Erythroblast (primary cell): ENCODE data around the gene PCSK7.
A peak's percentile ranks its signal among the peaks of the same experiment; 100 is the strongest.
"Not testable (repeated sequence)": the region's sequence is repeated elsewhere in the genome, so short reads cannot be mapped to it uniquely, and the experiment has no call there.

Source experiments
- DNase-seq, 2 experiments: peaks; one replicate each; lab custom pipeline; 2025; lab: John Stamatoyannopoulos, UW
- GATA1 ChIP-seq: IDR thresholded peaks from 2 replicates; pipeline ENCODE4 v1.6.1; 2011; ENCODE audit warnings: low read depth, mild to moderate bottlenecking, control low read depth, low read length, moderate library complexity
- POLR2A ChIP-seq: IDR thresholded peaks from 2 replicates; pipeline ENCODE4 v1.6.1; 2011; ENCODE audit warnings: mild to moderate bottlenecking, low read length

PCSK7 gene

DNA sequence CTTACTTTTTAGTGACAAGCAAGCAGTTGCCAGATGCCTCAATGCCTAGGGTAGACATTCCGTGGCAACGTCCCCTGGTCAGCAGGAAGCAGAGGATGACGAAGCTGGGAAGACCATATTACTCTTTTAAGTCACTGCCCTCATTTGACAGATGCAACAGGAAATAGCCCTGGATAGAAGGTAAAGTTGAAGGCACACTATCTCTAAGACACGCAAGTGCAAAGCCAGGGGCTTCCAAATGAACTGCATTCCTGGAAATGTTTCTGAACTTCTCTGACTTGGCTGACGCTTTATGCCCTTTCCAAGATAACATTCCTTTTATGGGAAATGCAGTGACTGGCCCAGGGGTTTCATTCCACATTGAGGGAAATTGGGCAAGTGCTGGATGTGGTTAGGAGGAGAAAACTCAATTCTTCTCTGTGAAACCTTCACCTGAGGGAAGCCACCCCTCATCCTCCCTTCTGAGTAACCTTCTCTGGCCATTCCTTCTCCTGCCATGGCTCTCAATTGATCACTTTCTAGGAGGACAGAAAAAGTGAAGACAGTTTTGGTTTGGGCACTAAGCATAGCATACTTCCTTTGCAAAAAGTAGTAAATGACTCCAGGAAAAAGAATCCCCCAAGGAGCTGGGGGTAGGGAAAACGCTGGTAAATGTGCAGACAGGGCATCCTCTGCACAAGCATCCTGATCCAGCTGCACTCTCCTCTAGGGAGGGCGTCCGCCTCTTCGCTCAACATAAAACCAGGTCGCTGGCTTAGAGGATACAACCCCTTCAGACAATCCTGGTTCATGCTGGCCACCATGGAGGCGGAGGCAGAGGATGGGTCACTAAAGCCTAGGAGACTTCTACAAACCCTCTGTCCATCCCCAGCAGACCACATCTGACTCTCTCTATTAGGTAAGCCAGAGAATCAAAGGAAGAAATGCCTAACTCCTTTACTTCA lies 14.5 kb downstream of the PCSK7 start:
- DNase-seq, result no peak
- no peak for TF ChIP-seq GATA1
- TF ChIP-seq POLR2A, result no peak

DNA sequence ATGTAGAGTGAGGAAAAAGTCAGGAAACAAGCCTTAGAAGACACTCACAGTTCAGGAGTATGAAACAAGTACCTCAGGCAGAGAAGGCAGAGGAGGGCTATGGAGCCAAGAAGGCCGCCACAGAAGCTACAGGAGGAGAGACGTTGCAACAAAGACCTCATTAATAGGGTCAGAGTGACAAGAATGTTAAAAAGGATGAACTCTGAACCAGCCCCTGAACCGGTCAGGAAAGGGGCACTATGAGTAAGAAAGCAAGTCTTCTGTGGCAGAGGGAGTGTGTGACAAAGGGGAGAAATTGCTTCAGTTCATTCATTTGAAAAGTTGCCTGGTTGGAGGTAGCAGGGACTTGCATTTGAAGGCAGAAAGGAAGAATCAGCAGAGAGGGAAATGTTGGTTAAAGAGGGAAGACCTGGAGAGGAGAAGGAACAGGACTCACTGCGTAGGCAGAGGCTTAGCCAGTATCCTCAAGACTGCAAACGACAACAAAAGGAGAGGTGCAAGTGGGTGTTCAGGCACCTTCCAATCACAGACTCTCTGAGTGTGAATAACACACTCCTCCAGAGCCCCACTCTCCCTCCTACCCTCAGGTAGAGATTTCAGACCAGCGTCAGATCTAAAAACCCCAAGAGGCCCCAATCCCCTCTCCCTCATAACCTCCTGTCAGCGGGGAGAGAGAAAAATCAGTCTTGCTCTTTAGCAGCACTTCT lies 17.3 kb downstream of the PCSK7 start:
- DNase-seq, result no peak
- TF ChIP-seq POLR2A, result no peak
- no peak for TF ChIP-seq GATA1

DNA sequence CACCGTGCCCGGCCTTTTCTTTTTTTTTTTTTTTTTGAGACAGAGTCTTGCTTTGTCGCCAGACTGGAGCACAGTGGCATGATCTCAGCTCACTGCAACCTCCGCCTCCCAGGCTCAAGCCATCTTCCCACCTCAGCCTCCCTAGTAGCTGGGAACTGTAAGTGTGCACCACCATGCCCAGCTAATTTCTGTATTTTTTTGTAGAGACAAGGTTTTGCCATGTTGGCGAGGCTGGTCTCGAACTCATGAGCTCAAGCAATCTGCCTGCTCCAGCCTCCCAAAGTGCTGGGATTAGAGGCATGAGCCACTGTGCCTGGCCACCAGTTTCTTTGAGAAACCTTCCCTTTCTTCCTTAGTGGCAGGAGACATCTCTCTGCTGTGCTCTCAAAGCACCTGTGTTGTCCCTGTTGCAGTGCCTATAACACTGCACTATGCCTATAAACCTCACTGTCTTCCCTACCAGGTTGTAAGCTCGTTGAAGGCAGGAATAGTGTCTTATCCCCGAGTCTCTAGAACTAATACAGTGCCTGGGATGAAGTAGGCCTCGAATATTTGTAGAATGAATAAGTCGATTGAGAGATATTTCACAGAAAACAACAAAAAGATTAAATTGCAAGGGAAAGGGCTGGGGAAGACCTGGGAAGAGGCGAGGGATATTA lies 19.0 kb downstream of the PCSK7 start:
- TF ChIP-seq POLR2A (no peak), GATA1 (no peak)
- no peak for DNase-seq

DNA sequence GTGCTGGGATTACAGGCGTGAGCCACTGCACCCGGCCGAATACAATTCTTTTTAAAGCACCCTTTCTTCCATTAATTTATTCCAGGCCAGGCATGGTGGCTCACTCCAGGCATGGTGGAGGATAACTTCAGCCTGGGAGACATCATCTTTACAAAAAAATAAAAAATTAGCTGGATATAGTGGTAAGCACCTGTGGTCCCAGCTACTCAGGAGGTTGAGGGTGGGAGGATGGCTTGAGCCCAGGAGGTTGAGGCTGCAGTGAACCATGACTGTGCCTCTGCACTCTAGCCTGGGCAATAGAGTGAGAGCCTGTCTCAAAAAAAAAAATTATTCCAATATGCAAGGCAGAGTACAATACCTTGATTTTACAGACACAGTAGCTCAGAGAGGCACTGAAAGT lies 21.3 kb downstream of the PCSK7 start:
- no peak for DNase-seq
- no peak for TF ChIP-seq GATA1
- no peak for TF ChIP-seq POLR2A

DNA sequence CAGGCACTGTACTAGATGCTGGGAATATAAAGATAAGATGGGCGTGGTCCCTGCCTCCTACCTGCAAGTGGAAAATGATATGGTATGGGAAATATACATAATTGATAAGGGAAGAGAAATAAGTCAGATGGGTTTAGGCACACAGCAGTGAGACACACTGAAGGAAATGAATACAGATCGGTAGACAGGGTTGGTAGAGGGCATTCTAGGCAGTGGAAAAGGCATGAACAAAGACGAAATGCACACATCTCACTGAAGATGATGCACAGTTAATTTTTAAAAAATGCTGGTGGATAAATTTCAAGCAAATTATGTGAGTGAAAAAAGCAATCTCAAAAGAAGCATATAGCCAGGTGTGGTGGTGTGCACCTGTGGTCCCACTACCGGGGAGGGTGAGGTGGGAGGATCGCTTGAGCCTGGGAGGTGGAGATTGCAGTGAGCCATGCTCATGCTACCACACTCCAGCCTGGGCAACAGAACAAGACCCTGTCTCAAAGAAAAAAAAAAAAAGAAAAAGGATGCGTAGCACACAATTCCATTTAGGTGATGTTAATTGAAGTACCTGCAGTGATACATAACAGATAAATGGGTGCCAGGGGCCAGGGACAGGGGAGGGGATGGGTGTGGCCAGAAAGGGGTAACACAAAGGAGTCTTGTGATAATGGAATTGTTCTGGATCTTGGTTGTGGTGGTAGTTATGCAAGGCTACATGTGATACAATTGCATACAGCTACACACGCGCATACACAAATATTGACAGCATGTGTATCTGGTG lies 22.3 kb downstream of the PCSK7 start:
- peak; percentile 23 to 43 for DNase-seq

DNA sequence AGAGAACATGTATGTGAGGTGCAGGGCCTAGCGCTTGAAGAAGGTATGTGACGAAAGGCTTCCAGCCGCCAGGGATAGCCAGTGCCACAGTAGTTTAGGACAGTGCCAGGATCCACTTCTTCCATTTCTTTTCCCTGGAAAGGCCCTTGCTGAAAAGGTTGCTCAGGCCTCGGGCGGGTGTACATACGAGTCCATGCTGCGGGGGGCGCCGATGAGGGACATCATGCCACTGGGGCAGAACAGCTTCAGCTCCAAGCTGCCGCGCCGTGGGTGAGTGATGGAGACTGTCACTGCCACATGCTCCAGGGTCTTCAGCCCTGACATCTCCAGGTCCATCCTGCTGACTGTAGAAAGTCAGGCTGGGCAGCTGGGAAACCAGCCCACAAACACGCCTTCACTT lies 23.2 kb downstream of the PCSK7 start:
- DNase-seq, result peak; percentile 23

DNA sequence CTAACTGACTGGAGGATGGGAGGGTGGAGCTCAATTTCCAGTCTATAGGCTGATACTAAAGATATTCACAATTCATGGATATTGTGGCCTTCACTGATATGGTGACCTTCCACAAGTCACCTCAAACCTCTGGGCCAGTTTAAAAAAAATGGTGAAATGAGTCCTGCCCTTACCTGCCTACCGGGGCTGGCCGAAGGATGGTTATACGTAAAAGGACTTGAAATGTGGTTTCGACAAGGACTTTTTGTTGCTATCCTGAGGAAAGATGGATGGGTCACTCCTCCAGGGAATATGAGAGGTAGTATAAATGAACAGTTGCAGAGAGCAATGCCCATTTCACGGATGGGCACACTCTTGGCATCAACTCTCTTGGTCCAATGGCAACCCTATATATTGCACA lies 24.4 kb downstream of the PCSK7 start:
- not testable (repeated sequence) for DNase-seq

DNA sequence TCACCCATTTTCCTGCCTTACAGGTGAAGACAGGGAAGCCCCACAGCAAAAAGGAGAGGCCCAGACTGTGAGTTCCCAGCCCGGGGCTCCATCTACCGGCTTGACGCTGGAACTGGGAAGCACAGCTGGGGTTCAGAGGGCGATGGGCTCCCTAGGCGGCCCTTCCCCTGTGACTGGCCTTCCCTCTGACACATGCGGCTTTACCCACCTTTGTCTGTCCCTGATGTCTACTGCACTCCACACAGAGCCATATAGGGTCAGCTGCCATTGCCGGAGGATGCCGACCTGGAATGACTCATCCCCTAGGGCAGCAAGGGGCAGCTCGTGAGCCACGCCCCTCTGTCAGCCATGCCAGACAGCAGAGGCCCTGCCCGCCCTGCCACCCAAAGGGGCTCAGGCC lies 25.0 kb downstream of the PCSK7 start:
- not testable (repeated sequence) for DNase-seq

DNA sequence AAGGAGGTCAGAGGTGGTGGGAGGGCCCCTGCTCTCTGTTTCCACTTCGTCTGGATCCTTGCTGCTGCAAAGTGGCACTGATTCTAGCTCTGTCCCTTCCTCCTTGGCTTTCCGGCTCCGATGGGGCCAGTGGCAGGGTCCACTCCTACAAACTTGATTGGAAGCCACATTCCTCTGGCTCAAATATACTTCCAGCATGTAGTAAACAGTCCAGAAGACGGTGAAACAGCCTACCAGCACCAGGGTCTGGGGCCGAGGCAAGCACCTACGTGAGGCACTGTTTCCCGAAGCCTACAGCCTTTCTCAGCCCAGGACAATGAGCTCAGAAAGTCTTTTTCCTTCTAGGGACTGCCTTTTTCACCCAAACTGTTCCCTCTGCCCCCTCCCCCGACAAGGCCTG lies 25.8 kb downstream of the PCSK7 start:
- not testable (repeated sequence) for DNase-seq

DNA sequence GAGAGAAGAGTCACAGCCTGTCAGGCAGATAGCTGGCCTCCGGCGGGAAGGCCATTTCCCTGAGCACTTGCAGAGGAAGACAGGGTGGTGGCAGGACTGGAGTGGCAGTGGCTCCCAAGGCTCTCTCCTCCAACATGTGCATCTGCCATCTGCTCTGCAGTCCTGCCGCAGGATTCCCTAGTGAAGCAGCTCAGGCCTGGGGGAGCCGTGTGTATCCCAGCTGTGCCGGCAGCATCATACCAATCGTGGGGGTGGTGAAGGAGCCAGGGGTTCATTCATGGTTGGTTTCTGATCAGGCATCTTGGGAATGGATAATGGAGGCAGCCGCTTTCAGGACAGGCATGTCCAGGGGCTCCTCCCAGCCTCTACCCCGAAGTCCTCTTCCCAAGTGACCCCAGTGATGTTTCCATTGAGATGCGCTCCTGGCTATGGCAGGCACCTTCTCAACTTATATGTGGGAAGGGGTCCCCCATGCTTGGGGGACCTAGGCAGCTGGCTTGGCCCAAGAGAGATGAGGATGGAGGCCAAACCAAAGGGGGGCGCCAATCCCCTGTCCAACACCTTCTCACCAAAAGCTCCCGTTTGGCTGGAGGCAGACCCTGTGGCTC lies 26.6 kb downstream of the PCSK7 start:
- DNase-seq, result no peak
- no peak for TF ChIP-seq GATA1

DNA sequence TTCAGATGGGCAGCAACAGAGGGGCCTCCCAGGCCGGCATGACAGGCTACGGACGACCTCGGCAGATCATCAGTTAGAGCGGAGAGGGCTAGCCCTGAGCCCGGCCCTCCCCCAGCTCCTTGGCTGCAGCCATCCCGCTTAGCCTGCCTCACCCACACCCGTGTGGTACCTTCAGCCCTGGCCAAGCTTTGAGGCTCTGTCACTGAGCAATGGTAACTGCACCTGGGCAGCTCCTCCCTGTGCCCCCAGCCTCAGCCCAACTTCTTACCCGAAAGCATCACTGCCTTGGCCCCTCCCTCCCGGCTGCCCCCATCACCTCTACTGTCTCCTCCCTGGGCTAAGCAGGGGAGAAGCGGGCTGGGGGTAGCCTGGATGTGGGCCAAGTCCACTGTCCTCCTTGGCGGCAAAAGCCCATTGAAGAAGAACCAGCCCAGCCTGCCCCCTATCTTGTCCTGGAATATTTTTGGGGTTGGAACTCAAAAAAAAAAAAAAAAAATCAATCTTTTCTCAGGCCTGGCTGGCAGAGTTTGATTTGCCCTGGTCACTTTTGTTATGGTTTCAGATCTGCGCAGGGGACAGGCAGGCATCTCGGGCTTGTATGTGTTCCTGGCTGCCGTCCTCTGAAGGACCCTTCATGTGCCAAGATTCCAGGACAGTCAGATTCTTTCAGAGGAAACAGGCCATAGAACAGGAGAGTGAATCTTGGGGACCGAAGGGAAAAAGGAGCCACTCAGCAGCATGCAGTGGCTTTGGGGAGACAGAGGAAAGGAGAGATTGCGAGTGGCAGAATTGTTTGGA lies 27.4 kb downstream of the PCSK7 start:
- TF ChIP-seq POLR2A (no peak), GATA1 (no peak)
- no peak for DNase-seq

DNA sequence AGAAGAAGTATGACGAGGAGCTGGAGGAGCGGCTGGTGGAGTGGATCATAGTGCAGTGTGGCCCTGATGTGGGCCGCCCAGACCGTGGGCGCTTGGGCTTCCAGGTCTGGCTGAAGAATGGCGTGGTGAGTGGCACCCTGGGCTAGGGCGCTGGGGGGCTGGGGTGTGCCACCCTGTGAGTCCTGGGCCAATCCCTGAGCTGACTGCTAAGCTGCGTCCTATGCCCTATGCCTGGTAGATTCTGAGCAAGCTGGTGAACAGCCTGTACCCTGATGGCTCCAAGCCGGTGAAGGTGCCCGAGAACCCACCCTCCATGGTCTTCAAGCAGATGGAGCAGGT lies 28.8 kb downstream of the PCSK7 start:
- TF ChIP-seq POLR2A (no peak), GATA1 (no peak)
- no peak for DNase-seq

DNA sequence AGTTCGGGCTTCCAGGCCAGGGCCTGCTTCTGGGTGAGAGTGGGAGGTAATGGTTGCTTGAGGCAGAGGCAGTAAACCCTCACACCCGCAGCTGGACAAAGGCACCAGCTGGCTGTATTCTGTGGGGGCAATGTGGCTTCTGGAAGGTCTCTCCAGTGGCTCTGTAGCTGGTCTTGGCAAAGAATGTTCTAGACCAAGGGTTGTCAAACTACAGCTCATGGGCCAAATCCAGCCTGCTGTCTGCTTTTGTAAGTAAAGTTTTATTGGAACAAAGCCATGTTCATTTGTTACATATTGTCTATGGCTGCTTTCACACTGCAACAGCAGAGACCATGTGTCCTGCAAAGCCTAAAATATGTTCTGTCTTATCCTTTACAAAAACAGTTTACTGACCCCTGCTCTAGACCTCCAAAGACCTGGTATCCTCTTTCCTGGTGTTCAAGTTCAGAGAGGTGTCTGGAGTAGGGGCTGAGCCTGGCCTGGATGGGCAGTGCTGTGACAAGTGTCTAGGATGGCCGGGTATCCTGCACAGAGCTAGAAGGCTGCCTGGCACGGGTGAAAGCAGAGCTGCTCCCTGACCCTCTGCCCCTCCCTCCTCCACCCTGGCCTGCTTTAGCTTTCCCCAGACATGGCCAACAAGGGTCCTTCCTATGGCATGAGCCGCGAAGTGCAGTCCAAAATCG lies 29.3 kb downstream of the PCSK7 start:
- TF ChIP-seq GATA1 (no peak), POLR2A (no peak)
- no peak for DNase-seq
